Fibroblast of mammary gland (primary cell): ENCODE results near the gene GADD45B.
"Not testable (repeated sequence)": the region's sequence is repeated elsewhere in the genome, so short reads cannot be mapped to it uniquely, and the experiment has no call there.

Experiments used
- DNase-seq: peaks from one replicate; pipeline ENCODE4 v3.0.0-alpha.2; 2010; ENCODE audit warnings: low read depth
- H3K4me3 ChIP-seq: 2 replicates; pipeline ENCODE4 v1.5.1; 2011; ENCODE audit warnings: low read depth, mild to moderate bottlenecking, low read length, moderate library complexity; ENCODE audit not compliant: control insufficient read depth
- CTCF ChIP-seq: conservative IDR thresholded peaks from 2 replicates; pipeline ENCODE4 v1.5.1; 2011; ENCODE audit warnings: low read depth, low read length, inconsistent platforms; ENCODE audit not compliant: control insufficient read depth, insufficient read depth

The GADD45B gene

GRCh38 chr19:2488405-2488941 lies 12.5 kb downstream of the GADD45B start:
- no peak for DNase-seq
- H3K4me3 ChIP-seq, result peak overlapping the region; percentile 3
- no peak for TF ChIP-seq CTCF

- TF ChIP-seq CTCF, result no peak
- peak overlapping the region; percentile 9 for H3K4me3 ChIP-seq
- DNase-seq, result no peak
Measured at GRCh38 chr19:2488942-2489731, 13.2 kb downstream of the GADD45B start.

- no peak for DNase-seq
- no peak for TF ChIP-seq CTCF
- no peak overlapping the region for H3K4me3 ChIP-seq
Measured at GRCh38 chr19:2490659-2491058, 14.7 kb downstream of the GADD45B start.

GRCh38 chr19:2491130-2491801 lies 15.3 kb downstream of the GADD45B start:
- DNase-seq, result peak; percentile 87
- no peak for TF ChIP-seq CTCF
- H3K4me3 ChIP-seq, result no peak overlapping the region

GRCh38 chr19:2492870-2493269 lies 16.9 kb downstream of the GADD45B start:
- DNase-seq, result no peak
- no peak overlapping the region for H3K4me3 ChIP-seq
- no peak for TF ChIP-seq CTCF

- not testable (repeated sequence) for DNase-seq, H3K4me3 ChIP-seq
Measured at GRCh38 chr19:2493448-2493847, 17.5 kb downstream of the GADD45B start.

GRCh38 chr19:2494084-2494446 lies 18.1 kb downstream of the GADD45B start:
- peak; percentile 84 for DNase-seq
- no peak for TF ChIP-seq CTCF
- H3K4me3 ChIP-seq, result peak overlapping the region; percentile 57
